B cell (primary cell): ENCODE data around the gene TTYH1.

ENCODE experiments used
- EZH2 ChIP-seq: IDR thresholded peaks from 2 replicates; pipeline ENCODE4 v1.6.1; 2012; ENCODE audit warnings: borderline replicate concordance, low read depth, mild to moderate bottlenecking, moderate library complexity, low read length; ENCODE audit not compliant: insufficient read depth, poor library complexity, severe bottlenecking
- TF ChIP-seq, protein P1 (sequence below): fragments of 200-600 bp; IDR thresholded peaks from one replicate; pipeline ENCODE4 v1.8.0; 2022; ENCODE audit warnings: antibody characterized with exemption, mild to moderate bottlenecking

DNA sequence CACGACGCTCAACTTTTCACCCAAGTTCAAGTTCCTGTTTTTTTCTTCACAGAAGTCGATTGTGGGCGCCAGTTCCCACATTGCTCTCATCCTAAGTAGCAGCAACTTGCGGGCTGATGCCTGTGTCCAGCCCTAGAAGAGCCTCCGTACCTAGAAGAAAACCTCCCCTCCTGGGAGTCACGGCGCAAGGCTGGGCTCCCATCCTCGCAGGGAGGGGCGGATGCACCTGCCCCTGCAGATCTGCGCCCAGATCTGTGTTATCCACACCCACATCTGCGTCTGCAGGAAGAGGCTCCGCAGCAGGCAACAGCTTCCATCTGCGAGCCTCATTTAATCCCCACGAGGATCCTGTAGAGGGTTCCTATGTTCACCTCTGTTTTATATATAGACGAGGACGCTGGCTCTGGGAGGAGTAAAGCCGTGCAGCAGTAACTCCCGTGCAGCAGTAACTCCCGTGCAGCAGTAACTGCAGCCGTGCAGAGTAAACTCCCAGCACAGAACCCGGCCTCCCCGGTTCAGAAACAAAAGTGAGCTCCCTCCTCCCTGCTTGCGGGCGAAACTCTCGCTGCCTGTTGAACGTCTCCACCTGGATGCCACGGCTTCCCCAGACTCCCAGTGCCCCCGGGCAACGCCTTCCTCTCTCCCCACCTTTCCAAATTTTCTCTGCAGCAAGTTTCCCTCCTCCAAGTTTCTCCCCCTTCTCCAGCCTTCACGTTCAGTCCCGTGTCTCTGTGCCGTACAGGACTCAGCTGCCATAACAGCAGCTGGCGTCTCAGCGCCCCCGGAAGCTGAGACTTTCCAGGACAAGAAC, 27.1 kb upstream of the TTYH1 start:
- TF ChIP-seq, protein P1, sequence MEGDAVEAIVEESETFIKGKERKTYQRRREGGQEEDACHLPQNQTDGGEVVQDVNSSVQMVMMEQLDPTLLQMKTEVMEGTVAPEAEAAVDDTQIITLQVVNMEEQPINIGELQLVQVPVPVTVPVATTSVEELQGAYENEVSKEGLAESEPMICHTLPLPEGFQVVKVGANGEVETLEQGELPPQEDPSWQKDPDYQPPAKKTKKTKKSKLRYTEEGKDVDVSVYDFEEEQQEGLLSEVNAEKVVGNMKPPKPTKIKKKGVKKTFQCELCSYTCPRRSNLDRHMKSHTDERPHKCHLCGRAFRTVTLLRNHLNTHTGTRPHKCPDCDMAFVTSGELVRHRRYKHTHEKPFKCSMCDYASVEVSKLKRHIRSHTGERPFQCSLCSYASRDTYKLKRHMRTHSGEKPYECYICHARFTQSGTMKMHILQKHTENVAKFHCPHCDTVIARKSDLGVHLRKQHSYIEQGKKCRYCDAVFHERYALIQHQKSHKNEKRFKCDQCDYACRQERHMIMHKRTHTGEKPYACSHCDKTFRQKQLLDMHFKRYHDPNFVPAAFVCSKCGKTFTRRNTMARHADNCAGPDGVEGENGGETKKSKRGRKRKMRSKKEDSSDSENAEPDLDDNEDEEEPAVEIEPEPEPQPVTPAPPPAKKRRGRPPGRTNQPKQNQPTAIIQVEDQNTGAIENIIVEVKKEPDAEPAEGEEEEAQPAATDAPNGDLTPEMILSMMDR = no peak
- TF ChIP-seq EZH2 = no peak
